ENCODE data around the gene ERF.

DNA sequence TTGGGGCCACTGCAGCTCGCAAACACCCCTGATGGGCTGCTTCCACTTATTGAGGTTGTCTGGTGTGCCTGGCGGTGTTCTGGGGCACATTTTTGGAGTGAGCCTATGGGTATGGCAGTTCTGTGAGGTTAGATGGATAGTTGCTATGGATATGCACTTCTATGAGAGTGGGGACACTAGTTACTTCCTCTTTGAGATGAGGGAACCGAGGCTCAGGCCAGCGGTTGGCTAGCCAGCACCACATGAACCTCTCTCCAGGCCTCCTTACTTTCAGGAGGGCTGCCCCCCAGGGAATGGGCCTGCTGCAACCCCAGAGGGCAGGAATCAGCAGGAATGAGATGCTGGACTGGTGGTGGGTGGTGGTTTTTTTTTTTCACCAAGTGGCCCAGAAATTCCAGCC, 33.5 kb upstream of the ERF start:
- no peak for TF ChIP-seq POLR2AphosphoS5 (IDR thresholded peaks at IDR 0.05)
- TF ChIP-seq, protein P1, sequence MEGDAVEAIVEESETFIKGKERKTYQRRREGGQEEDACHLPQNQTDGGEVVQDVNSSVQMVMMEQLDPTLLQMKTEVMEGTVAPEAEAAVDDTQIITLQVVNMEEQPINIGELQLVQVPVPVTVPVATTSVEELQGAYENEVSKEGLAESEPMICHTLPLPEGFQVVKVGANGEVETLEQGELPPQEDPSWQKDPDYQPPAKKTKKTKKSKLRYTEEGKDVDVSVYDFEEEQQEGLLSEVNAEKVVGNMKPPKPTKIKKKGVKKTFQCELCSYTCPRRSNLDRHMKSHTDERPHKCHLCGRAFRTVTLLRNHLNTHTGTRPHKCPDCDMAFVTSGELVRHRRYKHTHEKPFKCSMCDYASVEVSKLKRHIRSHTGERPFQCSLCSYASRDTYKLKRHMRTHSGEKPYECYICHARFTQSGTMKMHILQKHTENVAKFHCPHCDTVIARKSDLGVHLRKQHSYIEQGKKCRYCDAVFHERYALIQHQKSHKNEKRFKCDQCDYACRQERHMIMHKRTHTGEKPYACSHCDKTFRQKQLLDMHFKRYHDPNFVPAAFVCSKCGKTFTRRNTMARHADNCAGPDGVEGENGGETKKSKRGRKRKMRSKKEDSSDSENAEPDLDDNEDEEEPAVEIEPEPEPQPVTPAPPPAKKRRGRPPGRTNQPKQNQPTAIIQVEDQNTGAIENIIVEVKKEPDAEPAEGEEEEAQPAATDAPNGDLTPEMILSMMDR (IDR thresholded peaks at IDR 0.05) = no peak
- no peak for TF ChIP-seq POLR2A (IDR thresholded peaks at IDR 0.05)

All from sigmoid colon (tissue), 4 donors.